Mucosa of stomach (tissue), 1 donor: Measurements from ENCODE around the gene VEGFB.
"Not testable (repeated sequence)": the region's sequence is repeated elsewhere in the genome, so short reads cannot be mapped to it uniquely, and the experiment has no call there.

Source experiments
- H3K27me3 ChIP-seq: one replicate; pipeline ENCODE4 v1.7.0; 2013; ENCODE audit warnings: mild to moderate bottlenecking, low read length; ENCODE audit not compliant: control insufficient read depth, insufficient read depth
- H3K36me3 ChIP-seq: one replicate; pipeline ENCODE4 v1.7.0; 2013; ENCODE audit warnings: low read length; ENCODE audit not compliant: control insufficient read depth, insufficient read depth
- H3K4me1 ChIP-seq: one replicate; pipeline ENCODE4 v1.7.0; 2013; ENCODE audit warnings: mild to moderate bottlenecking, low read length; ENCODE audit not compliant: control insufficient read depth, insufficient read depth
- H3K4me3 ChIP-seq: one replicate; pipeline ENCODE4 v1.7.0; 2013; ENCODE audit warnings: low read length
- H3K9ac ChIP-seq: one replicate; pipeline ENCODE4 v1.7.0; 2013; ENCODE audit warnings: mild to moderate bottlenecking, low read length, moderate library complexity
- H3K9me3 ChIP-seq: one replicate; pipeline ENCODE4 v1.7.0; 2013; ENCODE audit warnings: mild to moderate bottlenecking, low read length, moderate library complexity; ENCODE audit not compliant: control insufficient read depth
- donor health status: Pancreatic carcinoma.

The VEGFB gene

GRCh38 chr11:64238999-64239398 lies 4.6 kb downstream of the VEGFB start:
- Histone ChIP-seq H3K9ac (no peak overlapping the region), H3K27me3 (no peaks in the 10 kb centered on the region), H3K9me3 (no peaks in the 10 kb centered on the region), H3K36me3 (no peaks in the 10 kb centered on the region), H3K4me3 (no peak overlapping the region), H3K4me1 (peaks cover 64% of the 10 kb centered on the region)

DNA sequence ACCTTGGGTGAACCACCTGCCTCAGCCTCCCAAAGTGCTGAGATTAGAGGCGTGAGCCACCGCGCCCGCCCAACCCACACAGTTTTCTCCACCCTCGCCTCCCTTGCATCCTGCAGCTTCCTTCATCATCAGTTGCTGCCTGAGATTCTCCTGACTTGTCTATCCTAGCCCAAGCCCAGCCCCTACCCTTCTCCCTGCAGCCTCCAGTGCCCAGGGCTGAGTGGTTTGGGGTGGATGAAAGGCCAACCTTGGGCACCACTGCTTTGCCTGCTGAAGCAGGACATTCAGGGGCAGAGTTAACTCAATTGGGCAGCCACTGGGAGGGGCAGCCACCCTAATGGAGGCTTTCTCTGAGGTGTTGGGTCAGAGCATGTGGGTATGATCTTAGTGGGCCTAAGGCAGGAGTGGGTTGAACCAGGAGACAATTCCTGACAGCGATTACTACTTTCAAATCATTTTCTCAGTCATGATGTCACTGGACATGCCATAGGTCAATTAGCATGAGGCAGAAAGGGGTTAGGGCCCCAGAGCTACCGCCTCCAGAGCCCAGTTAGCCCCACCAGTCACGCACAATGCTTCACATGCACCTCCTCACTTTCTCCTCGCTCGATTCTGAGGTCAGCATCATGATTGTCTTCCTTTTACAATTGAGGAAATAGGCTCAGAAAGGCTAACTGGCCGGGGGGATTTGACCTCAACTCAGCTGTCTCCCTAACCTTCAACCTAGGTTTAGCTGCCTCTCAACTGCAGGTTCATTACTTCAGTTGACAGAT lies 5.5 kb downstream of the VEGFB start:
- peak overlapping the region; percentile 90 for H3K4me3 ChIP-seq
- H3K9ac ChIP-seq = peak overlapping the region; percentile 95
- no peaks in the 10 kb centered on the region for H3K9me3 ChIP-seq
- peaks cover 64% of the 10 kb centered on the region for H3K4me1 ChIP-seq
- H3K27me3 ChIP-seq = no peaks in the 10 kb centered on the region
- H3K36me3 ChIP-seq = no peaks in the 10 kb centered on the region

DNA sequence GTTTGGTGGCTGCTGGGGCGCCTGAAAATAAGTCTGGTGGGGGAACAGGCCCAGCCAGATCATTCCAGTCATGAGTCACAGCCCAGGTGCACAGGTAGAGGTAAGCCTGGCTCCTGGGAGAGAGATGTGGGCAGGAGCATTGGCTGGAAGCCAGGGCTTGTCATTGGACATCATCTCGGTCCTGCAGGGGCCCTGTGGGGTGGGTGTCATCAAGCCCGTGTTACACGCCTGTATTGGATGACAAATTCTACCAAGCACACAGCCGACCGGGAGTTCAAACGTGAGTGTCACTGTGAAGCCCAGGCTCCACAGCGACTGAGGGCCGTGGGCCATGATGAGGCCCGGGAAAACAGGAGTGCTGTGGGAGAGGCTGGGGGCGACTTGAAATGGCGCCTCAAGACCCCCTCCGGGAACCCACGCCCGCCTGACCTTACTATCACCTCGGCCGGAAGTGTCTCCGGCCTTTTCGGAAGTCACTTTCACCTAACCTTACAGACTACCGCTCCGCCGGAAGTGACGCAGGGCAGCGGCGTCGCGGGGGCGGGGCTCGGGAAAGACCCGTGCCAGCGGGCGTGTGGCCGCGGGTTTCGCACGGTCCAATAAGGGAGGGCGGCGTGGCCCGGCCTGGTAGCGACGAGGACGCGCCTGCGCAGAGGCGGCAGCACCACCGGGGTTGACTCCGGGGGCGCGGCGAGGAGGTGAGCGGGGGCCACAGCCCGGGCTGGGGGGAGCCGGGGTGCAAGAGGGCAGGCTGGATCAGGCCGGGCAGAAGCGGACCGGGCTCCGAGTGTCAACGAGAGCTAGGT lies 6.3 kb downstream of the VEGFB start, which contains the start of gene FKBP2:
FKBP2 (plus strand) TSS at position 661 of the 806 bp plus-strand sequence. CDS start 1,293 bp downstream, outside the sequence.
- Histone ChIP-seq H3K4me3 (peak within 1 kb of the TSS; percentile 90), H3K9ac (peak within 1 kb of the TSS; percentile 95), H3K27me3 (no peaks in the 10 kb centered on the region), H3K9me3 (no peaks in the 10 kb centered on the region), H3K36me3 (no peaks in the 10 kb centered on the region), H3K4me1 (peaks cover 64% of the 10 kb centered on the region)

GRCh38 chr11:64241241-64241490 lies 6.8 kb downstream of the VEGFB start:
- peak overlapping the region; percentile 95 for H3K9ac ChIP-seq
- peaks cover 64% of the 10 kb centered on the region for H3K4me1 ChIP-seq
- H3K27me3 ChIP-seq = no peaks in the 10 kb centered on the region
- H3K9me3 ChIP-seq = no peaks in the 10 kb centered on the region
- no peaks in the 10 kb centered on the region for H3K36me3 ChIP-seq
- H3K4me3 ChIP-seq = peak overlapping the region; percentile 90

DNA sequence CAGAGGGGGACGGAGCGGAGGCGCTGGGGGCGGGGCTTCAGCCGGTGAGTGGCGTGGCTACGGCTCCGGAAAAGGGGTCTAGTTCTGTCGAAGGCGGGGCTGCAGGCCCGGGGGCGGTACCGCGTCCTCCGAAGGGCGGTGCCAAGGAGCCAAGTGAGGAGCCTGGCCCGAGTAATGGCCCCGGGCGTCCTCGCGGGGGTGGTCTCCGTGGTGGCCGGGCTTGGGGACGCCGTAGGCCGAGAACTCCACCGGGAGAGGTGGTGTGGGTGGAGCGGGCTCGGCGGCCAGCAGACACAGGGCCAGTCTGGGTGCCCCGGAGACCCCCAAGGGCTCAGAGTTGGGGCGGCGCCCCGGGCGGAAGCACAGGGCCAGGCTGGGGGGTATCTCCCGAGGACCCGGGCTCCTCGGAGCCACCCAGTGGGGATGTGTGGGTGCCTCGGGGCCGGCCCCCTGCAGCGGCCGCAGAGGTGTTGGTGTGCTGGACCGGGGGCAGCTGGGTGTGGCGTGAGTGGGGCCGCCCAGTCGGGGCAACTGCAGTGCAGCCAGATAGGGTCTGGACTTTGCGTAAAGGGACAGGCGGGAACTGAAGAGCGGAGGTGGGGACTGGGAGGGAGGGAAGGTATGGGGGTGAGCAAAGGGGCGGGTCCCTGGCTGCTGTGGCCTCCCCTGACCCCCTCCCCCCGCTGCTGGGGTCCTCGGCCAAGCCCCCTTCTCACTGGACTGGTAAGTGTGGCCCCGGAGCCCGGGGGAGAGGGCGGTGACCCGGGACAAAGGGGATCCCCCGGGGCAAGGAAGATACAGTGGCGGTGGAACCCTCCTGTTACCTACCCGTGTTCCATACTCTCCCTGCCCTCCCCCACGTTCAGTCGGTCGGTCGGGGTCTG lies 7.3 kb downstream of the VEGFB start:
- H3K9ac ChIP-seq = peak overlapping the region; percentile 82
- H3K36me3 ChIP-seq = no peaks in the 10 kb centered on the region
- H3K4me1 ChIP-seq = peaks cover 63% of the 10 kb centered on the region
- H3K9me3 ChIP-seq = no peaks in the 10 kb centered on the region
- peak overlapping the region; percentile 63 for H3K4me3 ChIP-seq
- no peaks in the 10 kb centered on the region for H3K27me3 ChIP-seq

DNA sequence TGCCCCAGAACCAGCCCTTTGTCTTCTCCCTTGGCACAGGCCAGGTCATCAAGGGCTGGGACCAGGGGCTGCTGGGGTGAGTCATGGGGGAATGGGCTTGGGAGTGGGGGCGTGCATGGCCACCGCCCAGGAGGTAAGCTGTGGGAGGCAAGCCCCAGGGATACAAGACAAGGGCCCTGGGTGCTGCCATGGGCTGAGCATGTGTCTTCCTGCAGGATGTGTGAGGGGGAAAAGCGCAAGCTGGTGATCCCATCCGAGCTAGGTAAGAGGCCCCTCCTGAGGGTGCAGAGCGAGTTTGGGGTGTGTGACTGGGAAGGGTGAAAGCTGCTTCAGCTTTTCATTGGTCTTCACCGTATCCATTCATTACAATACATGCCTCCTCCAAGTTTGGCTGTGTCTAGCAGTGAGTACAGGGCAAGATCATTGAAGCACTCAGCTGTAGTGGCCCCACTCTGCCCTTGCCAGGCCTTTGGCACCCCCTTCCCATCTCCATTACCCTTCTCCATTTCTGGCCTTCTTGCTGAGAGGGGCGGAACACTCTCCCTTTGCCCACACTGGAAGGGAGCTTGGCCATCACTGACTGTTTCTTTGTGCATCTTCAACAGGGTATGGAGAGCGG lies 9.0 kb downstream of the VEGFB start:
- H3K4me3 ChIP-seq = no peak overlapping the region
- H3K36me3 ChIP-seq = no peaks in the 10 kb centered on the region
- no peaks in the 10 kb centered on the region for H3K9me3 ChIP-seq
- H3K27me3 ChIP-seq = no peaks in the 10 kb centered on the region
- peaks cover 54% of the 10 kb centered on the region for H3K4me1 ChIP-seq
- H3K9ac ChIP-seq = no peak overlapping the region

GRCh38 chr11:64244107-64244506 lies 9.7 kb downstream of the VEGFB start:
- no peaks in the 10 kb centered on the region for H3K9me3 ChIP-seq
- H3K27me3 ChIP-seq = no peaks in the 10 kb centered on the region
- peak overlapping the region; percentile 28 for H3K9ac ChIP-seq
- H3K36me3 ChIP-seq = no peaks in the 10 kb centered on the region
- no peak overlapping the region for H3K4me3 ChIP-seq
- H3K4me1 ChIP-seq = peaks cover 46% of the 10 kb centered on the region

GRCh38 chr11:64244966-64245365 lies 10.6 kb downstream of the VEGFB start:
- H3K36me3 ChIP-seq = no peaks in the 10 kb centered on the region
- peaks cover 37% of the 10 kb centered on the region for H3K4me1 ChIP-seq
- H3K9me3 ChIP-seq = no peaks in the 10 kb centered on the region
- H3K27me3 ChIP-seq = no peaks in the 10 kb centered on the region
- peak overlapping the region; percentile 73 for H3K9ac ChIP-seq
- H3K4me3 ChIP-seq = no peak overlapping the region

DNA sequence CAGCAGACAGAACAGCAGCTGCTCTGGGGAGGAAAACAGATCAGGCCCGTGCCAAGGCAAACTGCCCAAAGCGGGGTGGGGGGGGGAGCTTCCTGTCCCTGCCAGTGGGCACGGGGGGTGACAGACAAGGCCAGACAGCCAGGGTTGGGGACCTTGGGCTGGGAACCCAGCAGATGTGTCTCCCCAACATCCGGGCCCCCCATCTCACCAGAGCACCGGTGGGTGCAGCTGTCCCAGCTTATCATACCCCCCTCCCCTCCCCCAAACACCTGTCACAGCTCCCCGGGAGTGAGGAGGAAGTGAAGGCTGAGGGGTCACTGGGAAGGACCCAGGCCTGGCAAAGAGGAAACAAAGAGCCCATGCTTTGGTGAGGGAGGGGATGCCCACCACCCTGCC lies 11.0 kb downstream of the VEGFB start:
- H3K9ac ChIP-seq = peak overlapping the region; percentile 73
- H3K27me3 ChIP-seq = peaks cover under 1% of the 10 kb centered on the region
- no peaks in the 10 kb centered on the region for H3K36me3 ChIP-seq
- no peaks in the 10 kb centered on the region for H3K9me3 ChIP-seq
- peak overlapping the region; percentile 82 for H3K4me3 ChIP-seq
- H3K4me1 ChIP-seq = peaks cover 34% of the 10 kb centered on the region

GRCh38 chr11:64245797-64246620 lies 11.6 kb downstream of the VEGFB start:
- peak overlapping the region; percentile 73 for H3K9ac ChIP-seq
- peaks cover 5% of the 10 kb centered on the region for H3K27me3 ChIP-seq
- H3K4me3 ChIP-seq = peak overlapping the region; percentile 82
- peaks cover 37% of the 10 kb centered on the region for H3K4me1 ChIP-seq
- H3K9me3 ChIP-seq = no peaks in the 10 kb centered on the region
- H3K36me3 ChIP-seq = no peaks in the 10 kb centered on the region

GRCh38 chr11:64246621-64246870 lies 12.2 kb downstream of the VEGFB start:
- H3K27me3 ChIP-seq, H3K9ac ChIP-seq, H3K9me3 ChIP-seq, H3K36me3 ChIP-seq, H3K4me3 ChIP-seq: not testable (repeated sequence)
- H3K4me1 ChIP-seq = peaks cover 38% of the 10 kb centered on the region
